Measurements from ENCODE around the gene TASOR2. TPM values are rescaled to one million over a fixed set of nuclear protein-coding genes. Genes with fewer than 3 reads are reported as not detected.

The TASOR2 gene
- total RNA-seq, 1 experiment from 2014 or later, result 80.3 TPM

DNA sequence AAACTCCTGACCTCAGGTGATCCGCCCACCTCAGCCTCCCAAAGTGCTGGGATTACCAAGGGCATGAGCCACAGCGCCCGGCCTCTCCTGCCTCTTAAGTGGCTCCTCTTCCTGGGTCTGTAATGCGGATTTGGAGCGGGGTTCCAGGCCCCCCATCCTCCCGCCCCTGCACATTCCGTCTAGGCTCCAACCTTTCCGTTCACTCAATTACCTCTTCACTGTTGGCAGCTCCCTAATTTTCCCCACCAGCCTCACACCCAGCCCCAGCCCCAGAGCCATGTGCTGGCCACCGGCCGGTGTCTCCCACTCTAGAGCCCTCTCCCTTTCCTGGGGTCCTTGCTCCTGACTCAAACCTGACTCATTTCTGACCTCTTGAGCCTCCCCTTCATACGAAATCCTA lies 34.9 kb upstream of the TASOR2 start:
- Histone ChIP-seq H3K4me2 (ENCODE audit: low read length) (no peak overlapping the region), H2AFZ (ENCODE audit: low read depth, low read length, poor library complexity, severe bottlenecking) (no peak overlapping the region), H3K4me3 (replicated peaks in 1 of 2; ENCODE audit: low read depth in 1 of 2, low read length in 2 of 2) (no peak overlapping the region), H3K79me2 (ENCODE audit: insufficient read depth, low read length) (no peaks in the 10 kb centered on the region), H3K27ac (ENCODE audit: low read depth, low read length) (no peak overlapping the region), H3K27me3 (ENCODE audit: insufficient read depth, low read length) (no peaks in the 10 kb centered on the region), H3K4me1 (ENCODE audit: control insufficient read depth in 1 of 2, insufficient read depth in 2 of 2, low read length in 2 of 2) (no peaks in the 10 kb centered on the region), H4K20me1 (ENCODE audit: insufficient read depth) (no peaks in the 10 kb centered on the region), H3K9ac (ENCODE audit: low read length) (no peak overlapping the region), H3K36me3 (ENCODE audit: control insufficient read depth in 1 of 2, insufficient read depth in 2 of 2, low read length in 2 of 2) (peaks cover 0 to 6% of the 10 kb centered on the region in 2 experiments; a peak in 1 of 4 replicates), H3K9me2 (ENCODE audit: insufficient read depth) (no peaks in the 10 kb centered on the region), H3K9me3 (ENCODE audit: control insufficient read depth in 1 of 2, insufficient read depth in 1 of 2, low read depth in 1 of 2, low read length in 2 of 2) (no peaks in the 10 kb centered on the region)
- ATAC-seq (no peak), DNase-seq (ENCODE audit: low read depth, low spot score) (no peak)
- TF ChIP-seq, protein P1, sequence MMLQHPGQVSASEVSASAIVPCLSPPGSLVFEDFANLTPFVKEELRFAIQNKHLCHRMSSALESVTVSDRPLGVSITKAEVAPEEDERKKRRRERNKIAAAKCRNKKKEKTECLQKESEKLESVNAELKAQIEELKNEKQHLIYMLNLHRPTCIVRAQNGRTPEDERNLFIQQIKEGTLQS (IDR thresholded peaks at IDR 0.05), result no peak
- no peak for TF ChIP-seq EGR1 (IDR thresholded peaks at IDR 0.05; ENCODE audit: low read depth)
- TF ChIP-seq, protein P2, sequence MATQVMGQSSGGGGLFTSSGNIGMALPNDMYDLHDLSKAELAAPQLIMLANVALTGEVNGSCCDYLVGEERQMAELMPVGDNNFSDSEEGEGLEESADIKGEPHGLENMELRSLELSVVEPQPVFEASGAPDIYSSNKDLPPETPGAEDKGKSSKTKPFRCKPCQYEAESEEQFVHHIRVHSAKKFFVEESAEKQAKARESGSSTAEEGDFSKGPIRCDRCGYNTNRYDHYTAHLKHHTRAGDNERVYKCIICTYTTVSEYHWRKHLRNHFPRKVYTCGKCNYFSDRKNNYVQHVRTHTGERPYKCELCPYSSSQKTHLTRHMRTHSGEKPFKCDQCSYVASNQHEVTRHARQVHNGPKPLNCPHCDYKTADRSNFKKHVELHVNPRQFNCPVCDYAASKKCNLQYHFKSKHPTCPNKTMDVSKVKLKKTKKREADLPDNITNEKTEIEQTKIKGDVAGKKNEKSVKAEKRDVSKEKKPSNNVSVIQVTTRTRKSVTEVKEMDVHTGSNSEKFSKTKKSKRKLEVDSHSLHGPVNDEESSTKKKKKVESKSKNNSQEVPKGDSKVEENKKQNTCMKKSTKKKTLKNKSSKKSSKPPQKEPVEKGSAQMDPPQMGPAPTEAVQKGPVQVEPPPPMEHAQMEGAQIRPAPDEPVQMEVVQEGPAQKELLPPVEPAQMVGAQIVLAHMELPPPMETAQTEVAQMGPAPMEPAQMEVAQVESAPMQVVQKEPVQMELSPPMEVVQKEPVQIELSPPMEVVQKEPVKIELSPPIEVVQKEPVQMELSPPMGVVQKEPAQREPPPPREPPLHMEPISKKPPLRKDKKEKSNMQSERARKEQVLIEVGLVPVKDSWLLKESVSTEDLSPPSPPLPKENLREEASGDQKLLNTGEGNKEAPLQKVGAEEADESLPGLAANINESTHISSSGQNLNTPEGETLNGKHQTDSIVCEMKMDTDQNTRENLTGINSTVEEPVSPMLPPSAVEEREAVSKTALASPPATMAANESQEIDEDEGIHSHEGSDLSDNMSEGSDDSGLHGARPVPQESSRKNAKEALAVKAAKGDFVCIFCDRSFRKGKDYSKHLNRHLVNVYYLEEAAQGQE (IDR thresholded peaks at IDR 0.05; ENCODE audit: low read depth), result no peak
- no peak for TF ChIP-seq ZNF274 (IDR thresholded peaks at IDR 0.05; ENCODE audit: low read depth, low read length)
- TF ChIP-seq, protein P3, sequence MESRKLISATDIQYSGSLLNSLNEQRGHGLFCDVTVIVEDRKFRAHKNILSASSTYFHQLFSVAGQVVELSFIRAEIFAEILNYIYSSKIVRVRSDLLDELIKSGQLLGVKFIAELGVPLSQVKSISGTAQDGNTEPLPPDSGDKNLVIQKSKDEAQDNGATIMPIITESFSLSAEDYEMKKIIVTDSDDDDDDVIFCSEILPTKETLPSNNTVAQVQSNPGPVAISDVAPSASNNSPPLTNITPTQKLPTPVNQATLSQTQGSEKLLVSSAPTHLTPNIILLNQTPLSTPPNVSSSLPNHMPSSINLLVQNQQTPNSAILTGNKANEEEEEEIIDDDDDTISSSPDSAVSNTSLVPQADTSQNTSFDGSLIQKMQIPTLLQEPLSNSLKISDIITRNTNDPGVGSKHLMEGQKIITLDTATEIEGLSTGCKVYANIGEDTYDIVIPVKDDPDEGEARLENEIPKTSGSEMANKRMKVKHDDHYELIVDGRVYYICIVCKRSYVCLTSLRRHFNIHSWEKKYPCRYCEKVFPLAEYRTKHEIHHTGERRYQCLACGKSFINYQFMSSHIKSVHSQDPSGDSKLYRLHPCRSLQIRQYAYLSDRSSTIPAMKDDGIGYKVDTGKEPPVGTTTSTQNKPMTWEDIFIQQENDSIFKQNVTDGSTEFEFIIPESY (IDR thresholded peaks at IDR 0.05; ENCODE audit: extremely low read depth, insufficient replicate concordance, low read length), result no peak
- RAD21 ChIA-PET (ENCODE audit: low non-redundant PET in 1 of 2, low total read pairs in 2 of 2, uncharacterized antibody in 2 of 2, unreplicated experiment in 2 of 2), result no interaction called here
- intact Hi-C loops (cut with micrococcal nuclease), result no loop called here
- POLR2A ChIA-PET, result no interaction called here
- BruUV-seq (replicated peaks), result no TSS peak
- CTCF ChIA-PET, result no interaction called here

All from HCT116 (cell line).